NCI-H2196 treated with DMSO at 0.1 percent for 48 hours (cell line): ENCODE results near the gene SIDT1.

ENCODE experiments used
- DNase-seq: peaks from one replicate; lab custom pipeline; 2025; ENCODE audit not compliant: unreplicated experiment; lab: John Stamatoyannopoulos, UW

Gene SIDT1

GRCh38 chr3:113545594-113545993 lies 13.2 kb downstream of the SIDT1 start:
- no peak for DNase-seq

GRCh38 chr3:113546414-113546893 lies 14.1 kb downstream of the SIDT1 start:
- no peak for DNase-seq

GRCh38 chr3:113548501-113548900 lies 16.1 kb downstream of the SIDT1 start:
- DNase-seq = no peak

DNA sequence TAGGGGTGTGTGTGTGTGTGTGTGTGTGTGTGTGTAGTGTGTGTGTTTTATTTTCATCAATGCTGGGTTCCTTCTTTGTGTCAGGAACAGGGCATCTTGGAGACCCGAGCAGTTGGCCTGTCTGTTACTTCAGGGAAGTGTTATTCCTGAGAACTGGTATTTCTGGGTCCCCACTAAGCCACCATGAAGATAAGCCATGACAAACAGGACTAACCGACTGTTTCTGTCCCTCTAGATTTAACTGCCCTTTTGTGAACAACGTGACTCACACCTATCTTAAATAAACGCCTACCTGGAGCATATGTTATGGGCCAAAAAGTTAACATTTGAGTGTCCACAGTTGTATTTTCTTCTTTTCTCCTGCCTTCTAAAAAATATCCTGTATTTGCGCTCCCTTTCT lies 19.5 kb downstream of the SIDT1 start:
- DNase-seq = no peak

- no peak for DNase-seq
Measured at GRCh38 chr3:113552851-113553250, 20.5 kb downstream of the SIDT1 start.

DNA sequence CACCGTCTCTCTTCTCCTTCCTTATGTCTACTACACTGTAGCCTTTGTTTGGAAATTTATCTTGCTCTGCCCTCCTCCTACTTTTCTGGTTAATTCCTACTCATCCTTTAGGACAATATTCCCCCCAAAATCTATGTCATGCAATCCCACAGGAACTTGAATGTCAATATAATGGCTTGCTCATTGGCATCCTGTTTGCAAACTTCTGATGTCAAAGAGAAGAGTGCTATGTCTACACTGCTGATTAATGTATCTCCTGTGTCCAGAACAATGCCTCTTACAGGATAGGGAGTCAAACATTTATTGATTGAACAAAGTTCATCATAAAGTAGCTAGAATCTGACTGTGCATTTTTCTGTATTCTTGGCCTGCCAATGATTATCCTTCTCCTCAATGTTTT lies 22.8 kb downstream of the SIDT1 start:
- no peak for DNase-seq

- DNase-seq = no peak
Measured at GRCh38 chr3:113556316-113556945, 24.1 kb downstream of the SIDT1 start.

DNA sequence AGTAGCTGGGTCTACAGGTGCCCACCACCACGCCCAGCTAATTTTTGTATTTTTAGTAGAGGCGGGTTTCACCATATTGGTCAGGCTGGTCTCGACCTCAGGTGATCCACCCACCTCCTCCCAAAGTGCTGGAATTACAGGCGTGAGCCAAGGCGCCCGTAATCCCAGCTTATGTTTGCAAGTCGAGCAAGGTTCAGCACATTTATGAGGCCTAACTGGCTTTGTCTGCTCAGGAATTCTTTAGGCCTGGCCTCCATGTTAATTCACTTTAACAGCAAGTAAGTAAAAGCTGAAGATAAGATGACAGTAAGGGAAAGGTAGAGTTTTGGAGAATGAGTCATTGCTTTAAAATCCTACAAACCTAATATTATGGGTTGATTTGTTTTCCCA lies 24.6 kb downstream of the SIDT1 start:
- no peak for DNase-seq

DNA sequence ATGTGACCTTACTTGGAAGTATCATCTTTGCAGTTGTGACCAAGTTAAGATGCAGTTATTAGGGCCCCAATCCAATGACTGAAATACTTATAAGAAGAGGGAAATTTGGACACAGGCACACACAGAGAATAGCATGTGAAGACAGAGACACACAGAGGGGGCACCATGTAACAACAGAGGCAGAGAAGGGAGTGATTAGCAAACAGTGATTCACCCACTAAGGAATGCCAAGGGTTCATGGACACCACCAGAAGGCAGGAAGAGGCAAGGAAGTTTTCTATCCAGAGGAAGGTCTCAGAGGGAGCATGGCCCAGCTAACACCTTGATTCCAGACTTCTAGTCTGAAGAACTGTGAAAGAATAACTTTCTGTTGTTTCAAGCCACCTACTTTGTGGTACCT lies 25.0 kb downstream of the SIDT1 start:
- DNase-seq = no peak

- no peak for DNase-seq
Measured at GRCh38 chr3:113559009-113559408, 26.7 kb downstream of the SIDT1 start.

DNA sequence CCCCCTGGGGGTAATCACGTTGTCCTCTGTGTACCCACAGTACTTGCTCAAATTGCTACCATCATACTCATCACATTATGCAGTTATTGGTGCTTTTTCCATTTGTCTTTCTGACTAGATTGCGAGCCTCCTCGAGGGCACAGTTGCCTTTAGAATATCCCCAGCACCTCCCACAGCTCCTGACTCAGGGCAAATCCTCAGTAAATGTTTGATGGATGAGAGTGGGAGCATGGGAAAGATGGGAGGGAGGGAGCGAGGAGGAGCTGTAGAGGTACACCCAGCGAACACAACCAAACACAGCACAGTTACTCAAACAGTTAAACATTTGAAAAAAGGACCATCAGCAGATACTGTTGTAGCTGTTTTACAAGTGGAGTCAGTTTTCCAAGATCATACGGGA lies 27.9 kb downstream of the SIDT1 start:
- DNase-seq = no peak

- DNase-seq = no peak
Measured at GRCh38 chr3:113560831-113561623, 28.7 kb downstream of the SIDT1 start.

- DNase-seq = no peak
Measured at GRCh38 chr3:113565555-113565954, 33.2 kb downstream of the SIDT1 start.

- DNase-seq = no peak
Measured at GRCh38 chr3:113570158-113570557, 37.8 kb downstream of the SIDT1 start.

DNA sequence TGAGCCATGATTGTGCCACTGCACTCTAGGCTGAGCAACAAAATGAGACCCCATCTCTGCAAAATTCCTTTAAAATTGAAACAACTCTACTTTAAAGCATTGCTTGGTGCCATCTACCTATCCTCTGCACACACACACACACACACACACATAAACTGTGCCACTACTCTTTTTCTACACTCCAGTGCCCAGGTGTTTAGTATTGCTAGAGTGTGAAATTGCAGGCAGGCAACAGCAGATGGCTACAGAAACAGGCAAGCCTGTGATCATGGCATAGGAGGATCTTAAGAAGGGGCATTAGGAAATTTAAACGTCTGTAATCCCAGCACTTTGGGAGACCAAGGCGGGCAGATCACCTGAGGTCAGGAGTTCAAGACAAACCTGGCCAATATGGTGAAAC lies 39.0 kb downstream of the SIDT1 start:
- DNase-seq = no peak

- no peak for DNase-seq
Measured at GRCh38 chr3:113573728-113574127, 41.4 kb downstream of the SIDT1 start.

GRCh38 chr3:113574213-113574612 lies 41.9 kb downstream of the SIDT1 start:
- no peak for DNase-seq

GRCh38 chr3:113575206-113575605 lies 42.9 kb downstream of the SIDT1 start:
- DNase-seq = peak; percentile 14

- DNase-seq = no peak
Measured at GRCh38 chr3:113585228-113585627, 52.9 kb downstream of the SIDT1 start.

DNA sequence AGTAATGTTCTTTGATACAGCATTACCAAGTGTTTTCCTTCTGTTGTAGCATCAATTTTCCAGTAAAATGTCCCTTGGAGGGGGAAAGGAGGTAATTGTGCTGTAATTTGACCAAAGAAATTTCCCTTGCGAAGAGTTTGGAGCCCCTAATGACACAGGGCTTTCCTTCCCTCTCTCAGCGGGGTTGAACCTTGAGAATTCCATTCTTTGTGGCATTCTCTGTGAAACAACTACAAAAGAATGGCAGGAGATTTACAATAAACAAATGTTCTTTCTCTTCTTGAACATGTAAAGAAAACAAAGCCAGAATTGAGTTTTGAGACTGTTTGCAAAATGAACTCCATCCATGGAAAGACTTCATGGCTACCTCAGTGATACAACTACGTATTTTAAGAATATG lies 53.4 kb downstream of the SIDT1 start:
- no peak for DNase-seq

DNA sequence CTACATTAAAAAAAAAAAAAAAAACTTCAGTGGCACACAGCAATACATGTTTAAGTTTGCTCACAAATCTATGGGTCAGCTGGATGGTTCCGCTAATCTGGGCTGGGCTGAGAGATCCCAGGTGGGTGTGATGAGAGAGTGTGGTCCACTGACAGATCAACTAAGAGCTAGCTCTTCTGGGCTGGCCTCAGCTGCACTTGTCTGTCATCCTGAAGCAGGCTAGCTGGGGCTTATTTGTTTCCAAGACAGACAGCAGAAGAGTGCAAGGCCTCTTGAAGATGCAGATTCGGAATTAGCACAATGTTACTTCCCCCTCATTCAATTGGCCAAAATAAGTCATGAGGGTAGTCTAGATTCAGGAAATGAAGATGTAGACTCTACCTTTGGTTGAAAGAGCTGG lies 56.5 kb downstream of the SIDT1 start:
- no peak for DNase-seq

GRCh38 chr3:113589971-113590370 lies 57.6 kb downstream of the SIDT1 start:
- no peak for DNase-seq

DNA sequence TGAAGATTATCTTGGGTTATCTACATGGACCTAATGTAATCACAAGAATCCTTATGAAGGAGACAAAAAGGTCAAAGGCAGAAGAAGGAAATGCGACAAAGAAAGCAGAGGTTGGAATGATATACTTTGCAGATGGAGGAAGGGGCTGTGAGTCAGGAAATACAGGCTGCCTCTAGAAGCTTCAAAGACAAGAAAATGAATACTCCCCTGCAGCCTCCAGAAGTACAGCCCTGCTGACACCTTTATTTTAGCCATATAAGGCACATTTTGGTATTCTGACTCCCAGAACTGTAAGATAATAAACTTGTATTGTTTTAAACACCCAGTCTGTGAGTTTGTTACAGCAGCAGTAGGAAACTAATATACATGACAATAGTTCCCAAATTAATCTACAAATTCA lies 58.6 kb downstream of the SIDT1 start:
- no peak for DNase-seq
